Colon (tissue), 2 donors: ENCODE data around the gene RIBC2.

Source experiments
- FAIRE-seq: peaks from 2 replicates; lab custom pipeline; 2012; peaks lifted over from hg19 to GRCh38; lab: Jason Lieb, UNC
- donor health status: control.
- donor health status: control.

The RIBC2 gene

DNA sequence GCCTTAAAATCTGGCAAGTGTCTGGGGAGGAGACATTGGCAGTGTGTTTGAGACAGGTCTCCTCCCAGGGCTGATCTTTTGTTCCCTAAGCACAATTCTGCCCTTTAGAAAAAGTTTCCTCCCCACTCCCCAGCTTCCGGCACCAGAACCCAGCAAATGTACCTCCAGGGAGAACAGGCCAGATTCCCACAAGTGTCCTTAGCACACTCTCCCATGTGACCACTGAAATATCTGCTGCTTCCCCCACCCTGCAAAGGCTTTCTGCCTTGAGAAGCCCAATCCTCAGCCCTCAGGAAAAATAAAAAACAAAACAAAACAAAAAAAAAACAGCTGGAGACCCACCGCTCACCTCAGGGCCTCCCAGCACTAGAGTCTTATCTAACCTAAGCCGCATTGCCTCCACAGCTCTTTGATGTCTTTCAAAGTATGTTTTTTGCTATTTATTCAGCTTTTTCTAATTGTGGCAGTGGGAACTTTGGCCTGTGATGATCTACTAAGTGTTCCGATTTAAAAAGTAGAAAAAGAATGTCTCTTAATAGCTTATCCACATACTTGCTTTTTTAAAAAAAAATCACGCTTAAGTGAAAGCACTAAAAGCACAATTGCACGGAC, 60.2 kb downstream of the RIBC2 start:
- no peak for FAIRE-seq

DNA sequence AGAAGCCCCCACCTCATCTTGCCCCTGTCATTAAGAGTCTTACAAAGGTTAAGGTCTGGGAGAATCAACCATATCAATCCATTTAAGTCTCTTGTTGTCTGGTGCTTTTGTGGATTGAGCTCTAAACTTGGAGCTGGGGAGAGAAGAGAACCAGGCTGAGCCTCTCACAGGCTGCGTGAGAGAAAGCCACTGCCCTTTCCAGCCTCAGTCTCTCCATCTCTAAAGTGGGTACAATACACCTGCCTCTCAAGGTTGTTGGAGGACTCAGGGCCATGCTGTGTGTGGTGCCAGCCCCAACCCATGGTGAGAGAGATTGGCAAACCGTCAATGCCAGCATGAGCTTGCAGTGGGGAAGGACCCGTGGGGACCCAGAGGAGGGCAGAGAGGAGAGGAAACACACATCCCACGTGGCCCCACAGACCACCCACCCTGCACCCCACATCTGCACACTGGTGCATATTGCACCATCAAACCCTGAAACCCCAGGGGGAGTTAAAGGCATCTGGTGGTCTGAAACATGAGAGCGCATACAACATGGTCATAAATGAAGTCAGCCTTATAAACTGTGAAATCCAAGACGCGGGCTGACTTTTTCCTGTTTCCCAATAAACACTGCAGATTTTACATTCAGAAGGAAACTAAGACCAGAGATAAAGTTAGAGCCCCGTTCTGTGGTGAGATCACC, 61.7 kb downstream of the RIBC2 start:
- no peak for FAIRE-seq

DNA sequence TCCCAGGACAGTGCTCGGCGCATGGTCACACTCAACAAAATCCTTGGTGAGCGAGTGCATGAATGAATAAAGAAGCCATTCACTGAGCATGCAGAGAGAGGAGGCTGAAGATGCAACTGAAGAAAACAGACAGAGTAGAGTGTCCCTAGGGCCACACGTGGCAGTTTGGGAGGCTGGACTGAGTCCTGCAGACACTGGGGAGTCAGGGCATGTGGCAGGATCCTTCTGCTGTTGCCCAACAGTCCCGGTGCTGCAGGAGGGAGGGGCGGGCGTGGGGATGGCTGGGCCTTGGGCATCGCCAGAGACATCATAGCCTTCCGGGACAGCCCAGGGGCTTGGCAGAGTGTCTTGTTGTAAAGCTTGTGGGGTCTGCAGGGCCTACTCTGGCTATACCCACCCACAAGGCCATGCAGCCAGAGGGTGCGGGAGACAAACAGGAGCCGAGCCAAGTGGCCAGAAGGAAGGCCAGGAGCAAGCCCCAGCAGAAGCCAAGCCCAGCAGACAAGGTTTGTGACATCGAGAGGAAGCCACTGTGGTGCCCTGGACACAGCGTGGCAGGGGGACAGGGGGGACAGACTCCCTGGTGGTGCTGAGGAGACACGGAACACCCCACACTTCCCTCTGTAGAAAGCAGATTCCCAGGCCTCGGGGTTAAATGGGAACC, 62.5 kb downstream of the RIBC2 start:
- FAIRE-seq: no peak

DNA sequence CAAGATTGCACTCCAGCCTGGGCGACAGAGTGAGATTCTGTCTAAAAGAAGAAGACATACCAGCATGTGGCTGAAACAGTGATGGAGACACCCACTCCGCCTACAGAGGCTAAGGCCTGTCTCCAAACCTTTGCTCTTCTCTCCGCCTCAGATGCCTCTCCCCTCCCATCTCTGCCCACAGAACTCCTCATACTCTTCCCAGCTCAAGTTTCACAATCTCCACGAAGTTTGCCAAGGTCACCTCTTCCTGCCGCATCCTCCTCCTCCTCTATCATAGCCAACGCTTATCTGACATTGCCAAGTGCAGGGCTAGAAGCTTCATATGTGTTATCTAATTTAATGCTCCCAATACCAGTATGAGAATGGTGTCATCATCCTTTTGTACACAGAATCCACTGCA, 63.3 kb downstream of the RIBC2 start:
- FAIRE-seq: no peak

DNA sequence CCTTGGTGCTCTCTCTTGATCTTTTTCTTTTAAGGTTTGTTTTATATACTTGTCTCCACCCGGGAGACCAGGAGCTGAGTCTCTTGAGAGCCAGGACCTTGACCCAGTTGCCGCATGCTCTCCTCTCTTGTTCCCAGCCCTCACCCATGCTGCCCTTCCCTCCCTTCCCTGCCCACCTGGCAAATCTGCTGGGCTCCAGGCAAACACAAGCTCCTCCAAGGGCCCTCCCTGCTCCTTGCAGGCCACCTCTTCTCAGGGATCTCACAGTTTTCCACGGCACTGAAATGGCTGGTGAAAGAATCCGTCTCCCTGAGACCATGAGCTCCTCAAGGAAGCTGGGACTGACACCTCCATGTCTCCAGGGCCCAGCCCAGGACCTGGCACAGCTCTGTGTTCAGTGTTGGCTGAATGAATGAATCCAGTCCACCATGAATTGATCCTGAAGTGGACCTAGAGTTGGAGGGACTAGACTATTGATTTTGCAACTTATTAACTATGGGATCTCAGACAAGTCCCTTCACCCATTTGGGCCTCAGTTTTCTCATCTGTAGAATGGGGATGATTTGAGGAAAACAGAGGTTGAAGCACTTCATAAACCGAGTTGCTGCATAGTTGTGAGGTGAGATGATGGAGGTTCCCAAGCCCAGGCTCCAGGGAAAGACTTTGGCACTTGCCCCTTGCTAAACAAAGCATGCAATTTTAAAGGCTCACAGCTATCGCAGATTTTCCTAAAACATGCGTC, 64.0 kb downstream of the RIBC2 start:
- no peak for FAIRE-seq

DNA sequence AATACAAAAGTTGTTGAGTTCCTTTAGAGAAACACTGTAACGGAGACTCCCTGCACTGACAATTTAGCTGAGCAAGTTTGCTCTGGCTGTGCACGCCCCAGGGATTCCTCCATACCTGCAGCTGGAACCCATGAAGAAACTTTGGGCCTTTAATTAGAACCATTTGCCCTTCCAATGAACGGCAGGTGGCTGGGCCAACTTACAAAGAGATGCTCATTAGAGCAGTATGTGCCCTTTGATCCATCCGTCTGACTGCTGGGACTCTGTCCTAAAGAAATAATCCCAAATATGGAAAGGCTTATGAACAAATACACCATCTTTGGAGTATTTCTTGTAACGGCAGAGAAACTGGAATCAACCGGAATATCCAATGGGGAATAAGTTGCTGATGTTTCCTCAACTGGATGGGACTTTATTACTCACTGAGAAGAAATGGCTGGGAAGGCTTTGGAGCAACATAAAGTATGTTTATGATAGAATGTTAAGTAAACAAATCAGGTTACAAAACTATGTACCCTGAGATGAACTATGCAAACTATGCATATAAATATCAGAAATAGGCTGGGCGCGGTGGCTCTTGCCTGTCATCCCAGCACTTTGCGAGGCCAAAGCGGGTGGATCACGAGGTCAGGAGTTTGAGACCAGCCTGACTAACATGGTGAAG, 64.7 kb downstream of the RIBC2 start:
- FAIRE-seq: no peak

DNA sequence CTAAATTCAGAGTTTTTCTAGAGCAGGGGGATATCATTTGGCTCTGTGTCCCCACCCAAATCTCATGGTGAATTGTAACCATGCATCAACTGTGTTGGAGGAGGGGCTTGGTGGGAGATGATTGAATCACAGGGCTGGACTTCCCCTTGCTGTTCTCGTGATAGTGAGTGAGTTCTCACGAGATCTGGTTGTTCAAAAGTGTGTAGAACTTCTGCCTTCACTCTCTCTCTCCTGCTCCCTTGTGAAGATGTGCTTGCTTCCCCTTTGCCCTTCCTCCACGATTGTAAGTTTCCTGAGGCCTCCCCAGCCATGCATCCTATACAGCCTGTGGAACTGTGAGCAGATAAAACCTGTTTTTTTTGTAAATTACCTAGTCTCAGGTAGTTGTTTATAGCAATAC, 67.2 kb downstream of the RIBC2 start:
- no peak for FAIRE-seq

DNA sequence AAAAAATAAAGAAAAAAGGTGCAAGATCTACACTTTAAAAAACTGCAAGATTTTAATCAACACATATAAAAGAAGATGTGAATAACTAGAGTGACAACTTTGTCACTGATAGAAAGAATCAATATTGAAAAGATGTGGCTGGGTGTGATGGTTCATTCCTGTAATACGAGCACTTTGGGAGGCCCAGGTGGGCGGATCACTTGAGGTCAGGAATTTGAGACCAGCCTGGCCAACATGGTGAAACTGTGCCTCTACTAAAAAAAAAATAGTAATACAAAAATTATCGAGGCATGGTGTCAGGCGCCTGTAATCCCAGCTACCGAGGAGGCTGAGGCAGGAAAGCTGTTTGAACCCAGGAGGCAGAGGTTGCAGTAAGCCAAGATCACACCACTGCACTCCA, 68.2 kb downstream of the RIBC2 start:
- FAIRE-seq: no peak
